GM12878 (cell line): ENCODE data around the gene MTHFR. TPM values are rescaled to one million over a fixed set of nuclear protein-coding genes. Genes with fewer than 3 reads are reported as not detected.

Source experiments
- ATAC-seq: fragments of 200-7000 bp; cut with Tn5 transposase; 3 replicates; pipeline ENCODE4 v1.9.1; 2020; ENCODE audit warnings: mild to moderate bottlenecking, moderate library complexity
- BruUV-seq: library from RNA; stranded (reverse); fragments of 400-500 nt; replicated peaks from 2 replicates; lab custom pipeline; 2021; lab: Mats Ljungman, UMichigan
- CTCF ChIA-PET: fragments of 300-600 bp; sonication (Branson Sonifier 250); formaldehyde crosslinking; extraction: SDS; loops from one replicate; lab custom pipeline; 2021; ENCODE audit warnings: inconsistent platforms; lab: Yijun Ruan, JAX
- POLR2A ChIA-PET: fragments of 350-600 bp; formaldehyde crosslinking; extraction: SDS; loops from one replicate; lab custom pipeline; 2021; ENCODE audit warnings: inconsistent platforms; lab: Charles Lee
- RAD21 ChIA-PET: fragments of 300-600 bp; sonication (Branson Sonifier 250); formaldehyde crosslinking; loops from one replicate; lab custom pipeline; 2023; ENCODE audit warnings: antibody characterized with exemption; ENCODE audit not compliant: unreplicated experiment; lab: Charles Lee
- SMC1A ChIA-PET: fragments of 300-600 bp; sonication (Branson Sonifier 250); formaldehyde crosslinking; loops from one replicate; lab custom pipeline; 2023; ENCODE audit not compliant: unreplicated experiment, uncharacterized antibody; lab: Charles Lee
- DNase-seq: peaks from one replicate; pipeline ENCODE4 v3.0.0-alpha.2; 2011; ENCODE audit warnings: low read depth, low spot score
- FAIRE-seq: peaks from 3 replicates; lab custom pipeline; 2011; peaks lifted over from hg19 to GRCh38; lab: Jason Lieb, UNC
- H2AFZ ChIP-seq: 2 replicates; pipeline ENCODE4 v1.6.0; 2011; ENCODE audit warnings: low read depth, low read length, control low read depth; ENCODE audit not compliant: control insufficient read depth
- H3K27ac ChIP-seq: 2 replicates; pipeline ENCODE4 v1.5.1; 2011; ENCODE audit warnings: control low read depth; ENCODE audit not compliant: control insufficient read depth, insufficient read depth
- H3K27me3 ChIP-seq, 2 experiments: replicated peaks in 1 of 2; 2 replicates each; pipeline versions ENCODE4 v1.6.0 to v1.6.1; 2011; ENCODE audit warnings: low read length in 1 of 2; ENCODE audit not compliant: control insufficient read depth in 2 of 2, insufficient read depth in 2 of 2
- H3K36me3 ChIP-seq, 2 experiments: 2 replicates each; pipeline ENCODE4 v1.5.1; 2011; ENCODE audit warnings: low read length in 1 of 2; ENCODE audit not compliant: control insufficient read depth in 2 of 2, insufficient read depth in 2 of 2
- H3K4me1 ChIP-seq: 2 replicates; pipeline ENCODE4 v1.6.1; 2011; ENCODE audit warnings: mild to moderate bottlenecking, low read length, moderate library complexity, mixed read lengths; ENCODE audit not compliant: control insufficient read depth, insufficient read depth
- H3K4me2 ChIP-seq: 2 replicates; pipeline ENCODE4 v1.6.0; 2011; ENCODE audit warnings: control low read depth; ENCODE audit not compliant: control insufficient read depth, insufficient read depth
- H3K4me3 ChIP-seq: fragments of 200-600 bp; sonication (generic); 2 replicates; pipeline ENCODE4 v1.5.1; 2016
- H3K79me2 ChIP-seq: 2 replicates; pipeline ENCODE4 v1.6.0; 2011; ENCODE audit warnings: low read length; ENCODE audit not compliant: control insufficient read depth, insufficient read depth
- H3K9ac ChIP-seq: 2 replicates; pipeline ENCODE4 v1.8.0; 2011; ENCODE audit warnings: low read length, control low read depth, mixed read lengths; ENCODE audit not compliant: control insufficient read depth, insufficient read depth
- H3K9me3 ChIP-seq: replicated peaks from 3 replicates; pipeline ENCODE4 v1.5.1; 2011; ENCODE audit warnings: mild to moderate bottlenecking, low read length; ENCODE audit not compliant: control insufficient read depth, insufficient read depth
- H4K20me1 ChIP-seq: 2 replicates; pipeline ENCODE4 v1.6.0; 2011; ENCODE audit not compliant: control insufficient read depth, insufficient read depth
- BCLAF1 ChIP-seq: fragments of 450-650 bp; IDR thresholded peaks from 2 replicates; pipeline ENCODE4 v1.6.1; 2017; ENCODE audit warnings: antibody characterized with exemption, mild to moderate bottlenecking, moderate library complexity
- CBX5 ChIP-seq: sonication (generic); IDR thresholded peaks from 2 replicates; pipeline ENCODE4 v1.6.1; 2016; ENCODE audit warnings: low read depth, moderate library complexity, mild to moderate bottlenecking, inconsistent platforms
- CEBPB ChIP-seq, 2 experiments: fragments of 150-350 bp in 1 of 2; IDR thresholded peaks; 2 replicates each; pipeline ENCODE4 v1.6.1; 2012 to 2014; ENCODE audit warnings: low read depth in 2 of 2, low read length in 2 of 2, borderline replicate concordance in 1 of 2, inconsistent platforms in 1 of 2
- IKZF1 ChIP-seq: fragments of 450-650 bp; conservative IDR thresholded peaks from 2 replicates; pipeline ENCODE4 v1.6.1; 2017; ENCODE audit warnings: antibody characterized with exemption, mild to moderate bottlenecking
- KDM1A ChIP-seq: fragments of 200-600 bp; sonication (generic); IDR thresholded peaks from 2 replicates; pipeline ENCODE4 v1.6.1; 2016; ENCODE audit warnings: borderline replicate concordance
- MYB ChIP-seq: fragments of 150-350 bp; IDR thresholded peaks from 2 replicates; pipeline ENCODE4 v1.6.1; 2014; ENCODE audit warnings: mild to moderate bottlenecking, low read depth, low read length, borderline replicate concordance
- NFIC ChIP-seq: IDR thresholded peaks from 2 replicates; pipeline ENCODE4 v1.6.1; 2012; ENCODE audit warnings: low read depth, mild to moderate bottlenecking, inconsistent platforms, low read length, moderate library complexity
- RCOR1 ChIP-seq: conservative IDR thresholded peaks from 2 replicates; pipeline ENCODE4 v1.6.1; 2012; ENCODE audit warnings: low read depth, low read length, improper control_type of control experiment
- SUZ12 ChIP-seq: fragments of 200-600 bp; sonication (generic); IDR thresholded peaks from one replicate; pipeline ENCODE4 v1.6.1; 2018; ENCODE audit warnings: antibody characterized with exemption, mild to moderate bottlenecking; ENCODE audit not compliant: unreplicated experiment
- ZNF207 ChIP-seq: fragments of 450-650 bp; IDR thresholded peaks from 2 replicates; pipeline ENCODE4 v1.6.1; 2014; ENCODE audit warnings: antibody characterized with exemption, mild to moderate bottlenecking, borderline replicate concordance
- WGBS: methylation state at CpG from one replicate; pipeline ENCODE4 v1.1.6; 2016; ENCODE audit warnings: low lambda C conversion rate; ENCODE audit not compliant: insufficient replicate concordance, insufficient coverage; ENCODE audit errors: missing lambda C conversion rate; 5-methylcytosine and 5-hydroxymethylcytosine counted together
- in situ Hi-C: fragments of 300-500 bp; cut with MboI; formaldehyde crosslinking; loops from 9 replicates; pipeline ENCODE4 v1.14.3; 2018; ENCODE audit warnings: mixed read lengths
- intact Hi-C: fragments of 100-400 bp; cut with micrococcal nuclease; formaldehyde crosslinking; loops from one replicate; pipeline ENCODE4 v1.14.2; 2022; ENCODE audit not compliant: unreplicated experiment
- polyA plus RNA-seq, 11 experiments: library from polyadenylated mRNA; depleted of rRNA in 4 of 11; unstranded in 6 of 11; stranded (reverse) in 5 of 11; fragments of >200 nt; fragmentation: Nextera tagmentation in 4 of 11; fragmentation: Illumina TruSeq in 1 of 11; extraction: Ambion mirVana in 4 of 11; extraction: Trizol in 1 of 11; gene quantifications; 1 replicate in 1 of 11; 2 replicates in 10 of 11; pipeline versions ENCODE4 v1.2.1 to v1.2.3, GENCODE V29; 2011 to 2016; ENCODE audit warnings: inconsistent platforms in 2 of 11, missing spikeins in 2 of 11, low read depth in 1 of 11
- total RNA-seq, 4 experiments: library from RNA; depleted of rRNA in 3 of 4; stranded (reverse); fragments of >200 nt in 3 of 4; fragmentation: Illumina TruSeq in 1 of 4; extraction: Trizol in 1 of 4; gene quantifications; 2 replicates each; pipeline versions ENCODE4 v1.2.1 to v1.2.3, GENCODE V29; 2013 to 2021

The MTHFR gene
- total and polyA plus RNA-seq, 10 of the 15 experiments (the other 5 are each of a cell fraction or from before 2014, with no cell fraction given) = 1.0 to 16.8 (median 9.4) TPM

GRCh38 chr1:11807133-11807532 is 1.4 kb upstream of the MTHFR start:
- in situ Hi-C loops = no loop called here
- TF ChIP-seq ZNF207 (no peak), MYB (no peak), IKZF1 (no peak), BCLAF1 (no peak), SUZ12 (no peak), RCOR1 (no peak), NFIC (no peak), KDM1A (no peak), CBX5 (no peak), CEBPB (IDR thresholded peaks at IDR 0.05; ENCODE audit: borderline replicate concordance in 1 of 2, low read depth in 2 of 2, low read length in 2 of 2) (no peak)
- Histone ChIP-seq H4K20me1 (no peaks in the 10 kb centered on the region), H3K4me1 (peaks cover 11% of the 10 kb centered on the region), H3K36me3 (peaks cover 1 to 15% of the 10 kb centered on the region in 2 experiments; a peak in 2 of 4 replicates), H3K9me3 (no peaks in the 10 kb centered on the region), H3K79me2 (peaks cover 42% of the 10 kb centered on the region), H2AFZ (no peak overlapping the region), H3K27ac (peak overlapping the region; percentile 88), H3K4me3 (peak overlapping the region; percentile 79), H3K9ac (peak overlapping the region; percentile 79), H3K27me3 (no peaks in the 10 kb centered on the region), H3K4me2 (peak overlapping the region; percentile 98)
- no peak for ATAC-seq
- RAD21 ChIA-PET = interaction anchor here (0.8 to 1.5 kb wide), 4 partner anchors 7 to 142 kb away, joined by 3 to 6 read pairs (median 3); no protein-coding TSS in a partner anchor
- CTCF ChIA-PET = interaction anchor here (0.7 to 2.5 kb wide), 9 partner anchors 9 to 770 kb away, joined by 3 to 14 read pairs (median 5); partner anchors contain the start of gene MFN2
- SMC1A ChIA-PET = interaction anchor here (1.1 to 1.8 kb wide), 4 partner anchors 8 to 123 kb away, joined by 3 to 8 read pairs (median 6); no protein-coding TSS in a partner anchor
- BruUV-seq = no TSS peak
- no peak for DNase-seq
- intact Hi-C loops = no loop called here
- WGBS = 0% methylated on average over 2 of the region's 2 CpGs
- FAIRE-seq = no peak
- POLR2A ChIA-PET = interaction anchor here (0.6 to 2.5 kb wide), 12 partner anchors 7 to 534 kb away, joined by 3 to 28 read pairs (median 3); partner anchors contain the start of gene UBIAD1
